CD14-positive monocyte (primary cell): ENCODE measurements around the gene ZNF831. TPM values are rescaled to one million over a fixed set of nuclear protein-coding genes. Genes with fewer than 3 reads are reported as not detected.

Experiments used
- DNase-seq, 3 donors: peaks; one replicate each; pipeline ENCODE4 v3.0.0-alpha.2; 2011 to 2022
- H2AFZ ChIP-seq: 2 replicates; pipeline ENCODE4 v1.6.0; 2012; ENCODE audit warnings: mild to moderate bottlenecking, low read depth, low read length, inconsistent platforms; ENCODE audit not compliant: insufficient read depth, poor library complexity, severe bottlenecking
- H3K27ac ChIP-seq, 2 donors: 1 replicate in 1 of 2; 2 replicates in 1 of 2; pipeline ENCODE4 v1.5.1; 2012 to 2013; ENCODE audit warnings: low read length in 2 of 2, control low read depth in 1 of 2, inconsistent platforms in 1 of 2, low read depth in 1 of 2, mild to moderate bottlenecking in 1 of 2
- H3K27me3 ChIP-seq, 2 donors: one replicate each; pipeline versions ENCODE4 v1.6.0 to v1.6.1; 2011 to 2013; ENCODE audit warnings: low read length in 2 of 2; ENCODE audit not compliant: control insufficient read depth in 2 of 2, insufficient read depth in 2 of 2
- H3K36me3 ChIP-seq, 2 donors: replicated peaks in 1 of 2; 1 replicate in 1 of 2; 2 replicates in 1 of 2; pipeline versions ENCODE4 v1.5.1 to v1.6.1; 2012 to 2013; ENCODE audit warnings: low read length in 2 of 2, control low read depth in 1 of 2, inconsistent platforms in 1 of 2, mild to moderate bottlenecking in 1 of 2; ENCODE audit not compliant: insufficient read depth in 2 of 2, control insufficient read depth in 1 of 2
- H3K4me1 ChIP-seq, 2 donors: 1 replicate in 1 of 2; 2 replicates in 1 of 2; pipeline versions ENCODE4 v1.5.1 to v1.6.1; 2012 to 2013; ENCODE audit warnings: low read length in 2 of 2, control low read depth in 1 of 2, inconsistent platforms in 1 of 2, mild to moderate bottlenecking in 1 of 2, moderate library complexity in 1 of 2; ENCODE audit not compliant: insufficient read depth in 2 of 2, control insufficient read depth in 1 of 2
- H3K4me2 ChIP-seq: replicated peaks from 2 replicates; pipeline ENCODE3; 2012; ENCODE audit warnings: low read length, moderate library complexity, mild to moderate bottlenecking; ENCODE audit not compliant: poor library complexity, severe bottlenecking; ENCODE audit errors: extremely low read depth
- H3K4me3 ChIP-seq, 3 experiments: fragments of 200-600 bp in 1 of 3; sonication (generic) in 1 of 3; replicated peaks in 1 of 3; 1 replicate in 2 of 3; 2 replicates in 1 of 3; pipeline ENCODE4 v1.5.1; 2011 to 2013; ENCODE audit warnings: low read length in 3 of 3, mild to moderate bottlenecking in 3 of 3, control low read depth in 2 of 3, low read depth in 2 of 3, inconsistent platforms in 1 of 3, moderate library complexity in 1 of 3
- H3K79me2 ChIP-seq: 2 replicates; pipeline ENCODE4 v1.6.0; 2012; ENCODE audit warnings: mild to moderate bottlenecking, control low read depth, inconsistent platforms, low read length, moderate library complexity; ENCODE audit not compliant: insufficient read depth
- H3K9ac ChIP-seq: 2 replicates; pipeline ENCODE4 v1.6.0; 2017; ENCODE audit warnings: low read length, mild to moderate bottlenecking; ENCODE audit not compliant: insufficient read depth, poor library complexity, severe bottlenecking
- H3K9me3 ChIP-seq, 2 donors: replicated peaks in 1 of 2; 1 replicate in 1 of 2; 2 replicates in 1 of 2; pipeline versions ENCODE4 v1.5.1 to v1.6.1; 2012 to 2013; ENCODE audit warnings: low read length in 2 of 2, control low read depth in 1 of 2; ENCODE audit not compliant: control insufficient read depth in 1 of 2, insufficient read depth in 1 of 2
- H4K20me1 ChIP-seq: 2 replicates; pipeline ENCODE4 v1.6.0; 2012; ENCODE audit warnings: mild to moderate bottlenecking, low read length, control low read depth, moderate library complexity; ENCODE audit not compliant: insufficient read depth
- H3K27ac Mint-ChIP-seq, 7 donors: one replicate each; pipeline ENCODE4 v1.8.0; 2020; ENCODE audit warnings: mild to moderate bottlenecking in 7 of 7, mixed read lengths in 7 of 7, moderate library complexity in 6 of 7, inconsistent platforms in 2 of 7
- H3K27me3 Mint-ChIP-seq, 3 donors: one replicate each; pipeline ENCODE4 v1.8.0; 2021 to 2022; ENCODE audit warnings: low read depth in 3 of 3, mild to moderate bottlenecking in 3 of 3, mixed read lengths in 3 of 3, moderate library complexity in 3 of 3, inconsistent platforms in 1 of 3
- H3K36me3 Mint-ChIP-seq, 2 donors: one replicate each; pipeline ENCODE4 v1.8.0; 2020; ENCODE audit warnings: mixed read lengths in 2 of 2, inconsistent platforms in 1 of 2, mild to moderate bottlenecking in 1 of 2
- H3K4me1 Mint-ChIP-seq: one replicate; pipeline ENCODE4 v1.8.0; 2020; ENCODE audit warnings: mild to moderate bottlenecking, mixed read lengths
- H3K4me3 Mint-ChIP-seq, 2 donors: one replicate each; pipeline ENCODE4 v1.8.0; 2020; ENCODE audit warnings: mild to moderate bottlenecking in 2 of 2, mixed read lengths in 2 of 2, moderate library complexity in 1 of 2
- H3K9me3 Mint-ChIP-seq, 7 donors: one replicate each; pipeline ENCODE4 v1.8.0; 2020 to 2022; ENCODE audit warnings: mixed read lengths in 7 of 7, mild to moderate bottlenecking in 6 of 7, moderate library complexity in 6 of 7, inconsistent platforms in 2 of 7
- WGBS: methylation state at CpG from one replicate; pipeline ENCODE4 v1.1.5; 2013; ENCODE audit warnings: missing lambda C conversion rate; ENCODE audit not compliant: insufficient coverage; 5-methylcytosine and 5-hydroxymethylcytosine counted together
- intact Hi-C, 2 donors: fragments of 100-400 bp; cut with micrococcal nuclease; formaldehyde crosslinking; loops; one replicate each; pipeline versions ENCODE4 v1.15.0 to v1.15.1; 2023
- polyA plus RNA-seq, 3 donors: library from polyadenylated mRNA; depleted of rRNA in 1 of 3; unstranded in 2 of 3; stranded (reverse) in 1 of 3; fragments of 300-500 nt in 2 of 3; fragments of >200 nt in 1 of 3; fragmentation: Illumina TruSeq in 2 of 3; gene quantifications; 1 replicate in 2 of 3; 2 replicates in 1 of 3; pipeline ENCODE4 v1.2.3, GENCODE V29; 2012 to 2021
- TF ChIP-seq, protein P1 (sequence below): fragments of 200-600 bp; IDR thresholded peaks from one replicate; pipeline ENCODE4 v1.8.0; 2022; ENCODE audit warnings: antibody characterized with exemption, mild to moderate bottlenecking

ZNF831 gene
- polyA plus RNA-seq, 3 donors: 0.03 to 0.09 TPM; not detected in 1

DNA sequence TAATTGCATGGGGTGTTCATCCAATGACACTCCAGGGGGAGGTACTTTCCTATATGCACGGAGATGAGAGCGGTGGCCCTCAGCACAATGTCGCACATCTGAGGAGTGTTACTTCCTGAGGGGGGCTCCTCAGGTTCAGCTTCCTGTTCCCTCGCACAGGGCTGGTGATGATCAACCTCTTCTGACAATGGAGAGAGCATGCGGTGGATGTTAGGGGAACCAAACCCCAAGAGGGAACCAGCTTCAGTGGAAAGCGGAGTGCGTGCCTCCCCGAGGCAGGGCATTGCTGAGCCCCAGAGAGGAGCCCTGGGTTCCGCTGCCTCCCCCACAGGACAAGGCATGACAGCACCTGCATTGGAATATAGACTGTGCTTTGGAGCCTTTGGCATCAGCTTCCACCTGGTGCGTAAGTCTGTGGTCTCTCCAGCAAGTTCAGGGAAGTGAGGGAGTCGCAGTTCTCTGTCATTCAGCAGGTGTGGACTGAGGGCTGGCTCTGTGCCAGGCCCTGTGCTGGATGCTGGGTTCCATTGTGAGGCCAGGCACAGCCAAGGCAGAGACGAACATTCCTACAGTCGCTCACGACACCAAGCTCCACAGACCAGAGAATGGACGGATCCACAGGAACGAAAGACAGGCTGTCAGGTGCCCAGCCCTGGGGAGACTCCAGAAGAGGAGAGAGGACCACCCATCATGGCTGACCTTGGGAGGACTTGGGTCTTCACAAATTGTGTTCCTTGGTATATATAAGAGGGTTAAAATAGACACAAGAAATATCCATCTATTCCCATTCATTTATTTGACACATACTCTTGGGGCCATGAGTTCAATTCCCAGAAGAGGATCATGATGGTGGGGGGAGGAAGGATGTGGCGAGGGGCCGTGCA, 3.9 kb upstream of the ZNF831 start:
- Histone ChIP-seq H3K79me2 (no peaks in the 10 kb centered on the region), H4K20me1 (no peaks in the 10 kb centered on the region), H3K4me2 (no peak overlapping the region), H3K9ac (no peak overlapping the region), H3K27ac (no peak overlapping the region), H3K4me3 (no peak overlapping the region), H3K27me3 (no peaks in the 10 kb centered on the region), H3K36me3 (no peaks in the 10 kb centered on the region), H3K4me1 (peaks cover 10 to 11% of the 10 kb centered on the region in 2 donors), H3K9me3 (no peaks in the 10 kb centered on the region), H2AFZ (no peak overlapping the region)
- peaks cover 12 to 20% (median 15%) of the 10 kb centered on the region in 3 donors for H3K27me3 Mint-ChIP-seq
- TF ChIP-seq, protein P1, sequence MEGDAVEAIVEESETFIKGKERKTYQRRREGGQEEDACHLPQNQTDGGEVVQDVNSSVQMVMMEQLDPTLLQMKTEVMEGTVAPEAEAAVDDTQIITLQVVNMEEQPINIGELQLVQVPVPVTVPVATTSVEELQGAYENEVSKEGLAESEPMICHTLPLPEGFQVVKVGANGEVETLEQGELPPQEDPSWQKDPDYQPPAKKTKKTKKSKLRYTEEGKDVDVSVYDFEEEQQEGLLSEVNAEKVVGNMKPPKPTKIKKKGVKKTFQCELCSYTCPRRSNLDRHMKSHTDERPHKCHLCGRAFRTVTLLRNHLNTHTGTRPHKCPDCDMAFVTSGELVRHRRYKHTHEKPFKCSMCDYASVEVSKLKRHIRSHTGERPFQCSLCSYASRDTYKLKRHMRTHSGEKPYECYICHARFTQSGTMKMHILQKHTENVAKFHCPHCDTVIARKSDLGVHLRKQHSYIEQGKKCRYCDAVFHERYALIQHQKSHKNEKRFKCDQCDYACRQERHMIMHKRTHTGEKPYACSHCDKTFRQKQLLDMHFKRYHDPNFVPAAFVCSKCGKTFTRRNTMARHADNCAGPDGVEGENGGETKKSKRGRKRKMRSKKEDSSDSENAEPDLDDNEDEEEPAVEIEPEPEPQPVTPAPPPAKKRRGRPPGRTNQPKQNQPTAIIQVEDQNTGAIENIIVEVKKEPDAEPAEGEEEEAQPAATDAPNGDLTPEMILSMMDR: no peak
- intact Hi-C loops: no loop called here
- peak overlapping the region in 1 of 2 donors; percentile 27 for H3K4me3 Mint-ChIP-seq
- peaks cover 0 to 4% (median 0%) of the 10 kb centered on the region in 7 donors for H3K9me3 Mint-ChIP-seq
- WGBS: 55% methylated on average over 16 of the region's 18 CpGs
- peaks cover 16% of the 10 kb centered on the region for H3K4me1 Mint-ChIP-seq
- peak overlapping the region in 1 of 7 donors; percentile 69 for H3K27ac Mint-ChIP-seq
- no peak for DNase-seq
- H3K36me3 Mint-ChIP-seq: no peaks in the 10 kb centered on the region

DNA sequence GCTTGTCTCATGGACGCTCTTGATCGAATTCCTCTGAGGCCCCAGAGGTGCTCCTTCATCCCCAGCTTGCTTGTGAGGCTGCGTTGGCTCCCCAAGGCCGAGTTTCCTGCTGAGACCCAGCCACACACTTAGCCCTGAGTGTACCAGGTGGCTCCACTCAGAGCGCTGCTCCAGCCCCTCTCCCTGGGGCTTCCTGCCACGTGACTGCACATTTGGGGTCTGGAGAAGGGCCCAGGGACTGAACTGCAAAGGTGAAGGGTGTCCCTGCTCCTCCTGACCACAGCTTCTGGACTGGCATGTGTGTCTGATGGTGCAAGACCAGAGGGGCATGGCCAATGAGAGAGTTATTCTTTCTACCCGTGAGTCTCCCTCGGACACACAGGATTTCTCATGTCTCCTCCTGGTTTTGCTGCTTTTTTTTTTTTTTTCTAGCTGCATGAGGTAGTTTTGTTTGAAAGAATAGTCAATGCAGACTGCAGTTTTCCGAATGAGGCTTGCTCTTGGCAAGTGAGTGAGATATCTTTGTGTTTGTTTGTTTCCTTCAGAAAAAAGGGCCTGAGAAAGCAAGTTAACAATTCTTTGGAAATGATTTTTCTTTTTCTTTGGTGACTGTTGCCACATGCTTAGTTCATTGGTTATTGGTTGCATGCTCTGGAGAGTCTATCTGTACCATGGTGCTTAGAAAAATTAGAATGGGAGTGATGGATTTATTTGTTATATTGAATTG, 3.1 kb upstream of the ZNF831 start:
- peaks cover 0 to 4% (median 0%) of the 10 kb centered on the region in 7 donors for H3K9me3 Mint-ChIP-seq
- H3K36me3 ChIP-seq: no peaks in the 10 kb centered on the region
- H3K4me1 ChIP-seq: peaks cover 10 to 11% of the 10 kb centered on the region in 2 donors
- WGBS: 59% methylated on average over 7 of the region's 9 CpGs
- no peaks in the 10 kb centered on the region for H3K36me3 Mint-ChIP-seq
- no peak overlapping the region for H3K9ac ChIP-seq
- no peaks in the 10 kb centered on the region for H3K27me3 ChIP-seq
- TF ChIP-seq, protein P1: no peak
- H3K4me3 ChIP-seq: no peak overlapping the region
- H3K9me3 ChIP-seq: no peaks in the 10 kb centered on the region
- no peak for DNase-seq
- no peak overlapping the region for H2AFZ ChIP-seq
- peaks cover 18% of the 10 kb centered on the region for H3K4me1 Mint-ChIP-seq
- H3K27me3 Mint-ChIP-seq: peaks cover 12 to 20% (median 13%) of the 10 kb centered on the region in 3 donors
- no peak overlapping the region for H3K27ac ChIP-seq
- H4K20me1 ChIP-seq: no peaks in the 10 kb centered on the region
- H3K4me3 Mint-ChIP-seq: peak overlapping the region in 1 of 2 donors; percentile 27
- H3K27ac Mint-ChIP-seq: peak overlapping the region in 1 of 7 donors; percentile 32
- intact Hi-C loops: no loop called here
- H3K4me2 ChIP-seq: no peak overlapping the region
- no peaks in the 10 kb centered on the region for H3K79me2 ChIP-seq
